Liver (tissue), 9 donors: ENCODE data around the gene GMEB2. TPM values are rescaled to one million over a fixed set of nuclear protein-coding genes. Genes with fewer than 3 reads are reported as not detected.
A peak's percentile ranks its signal among the peaks of the same experiment; 100 is the strongest.

Source experiments
- DNase-seq: peaks from one replicate; pipeline ENCODE4 v3.0.0-alpha.2; 2017; ENCODE audit warnings: low spot score
- H3K27ac ChIP-seq, 2 donors: one replicate each; pipeline ENCODE4 v1.7.0; 2013; ENCODE audit warnings: inconsistent platforms in 2 of 2, low read length in 2 of 2, control low read depth in 1 of 2, low read depth in 1 of 2, mild to moderate bottlenecking in 1 of 2
- H3K27me3 ChIP-seq, 4 donors: one replicate each; pipeline versions ENCODE4 v1.6.1 to v1.7.0; 2013; ENCODE audit warnings: low read length in 3 of 4, inconsistent platforms in 1 of 4, mild to moderate bottlenecking in 1 of 4, moderate library complexity in 1 of 4; ENCODE audit not compliant: control insufficient read depth in 4 of 4, insufficient read depth in 4 of 4
- H3K36me3 ChIP-seq, 4 donors: one replicate each; pipeline versions ENCODE4 v1.6.1 to v1.7.0; 2013; ENCODE audit warnings: low read length in 3 of 4, mild to moderate bottlenecking in 3 of 4, low read depth in 1 of 4, moderate library complexity in 1 of 4; ENCODE audit not compliant: control insufficient read depth in 4 of 4, insufficient read depth in 3 of 4
- H3K4me1 ChIP-seq, 4 donors: one replicate each; pipeline versions ENCODE4 v1.6.1 to v1.7.0; 2013; ENCODE audit warnings: low read length in 3 of 4, mild to moderate bottlenecking in 3 of 4, moderate library complexity in 1 of 4; ENCODE audit not compliant: control insufficient read depth in 4 of 4, insufficient read depth in 4 of 4
- H3K4me3 ChIP-seq, 3 donors: one replicate each; pipeline versions ENCODE4 v1.6.1 to v1.7.0; 2013; ENCODE audit warnings: low read length in 3 of 3, control low read depth in 1 of 3, low read depth in 1 of 3, mild to moderate bottlenecking in 1 of 3
- H3K9ac ChIP-seq, 2 donors: one replicate each; pipeline ENCODE4 v1.7.0; 2013; ENCODE audit warnings: low read length in 2 of 2, mild to moderate bottlenecking in 2 of 2, moderate library complexity in 2 of 2, control low read depth in 1 of 2, low read depth in 1 of 2
- H3K9me3 ChIP-seq, 4 donors: one replicate each; pipeline versions ENCODE4 v1.6.1 to v1.7.0; 2013; ENCODE audit warnings: low read length in 3 of 4; ENCODE audit not compliant: control insufficient read depth in 4 of 4
- ATF3 ChIP-seq: IDR thresholded peaks from 2 replicates; pipeline ENCODE4 v1.6.1; 2016; ENCODE audit warnings: antibody characterized with exemption
- CTCF ChIP-seq: fragments of 150-350 bp; IDR thresholded peaks from 2 replicates; pipeline ENCODE4 v1.5.1; 2017; ENCODE audit warnings: improper control_type of control experiment, low read depth, low read length; ENCODE audit not compliant: missing input control
- EGR1 ChIP-seq, 2 donors: IDR thresholded peaks; 2 replicates each; pipeline ENCODE4 v1.6.1; 2016 to 2018; ENCODE audit warnings: antibody characterized with exemption in 2 of 2, low read depth in 2 of 2
- FOXA1 ChIP-seq: IDR thresholded peaks from 2 replicates; pipeline ENCODE4 v1.6.1; 2016; ENCODE audit warnings: antibody characterized with exemption
- FOXA2 ChIP-seq: IDR thresholded peaks from 2 replicates; pipeline ENCODE4 v1.6.1; 2016; ENCODE audit warnings: antibody characterized with exemption
- GABPA ChIP-seq, 2 donors: IDR thresholded peaks in 1 of 2; conservative IDR thresholded peaks in 1 of 2; 2 replicates each; pipeline ENCODE4 v1.6.1; 2016; ENCODE audit warnings: antibody characterized with exemption in 2 of 2, mild to moderate bottlenecking in 1 of 2, moderate library complexity in 1 of 2
- HNF4A ChIP-seq, 2 donors: conservative IDR thresholded peaks; 2 replicates each; pipeline ENCODE4 v1.6.1; 2016; ENCODE audit warnings: antibody characterized with exemption in 2 of 2, mild to moderate bottlenecking in 2 of 2
- HNF4G ChIP-seq: IDR thresholded peaks from 2 replicates; pipeline ENCODE4 v1.6.1; 2016; ENCODE audit warnings: antibody characterized with exemption
- JUND ChIP-seq, 2 donors: IDR thresholded peaks; 2 replicates each; pipeline ENCODE4 v1.6.1; 2016; ENCODE audit warnings: antibody characterized with exemption in 2 of 2
- NR2F2 ChIP-seq: IDR thresholded peaks from 2 replicates; pipeline ENCODE4 v1.6.1; 2016; ENCODE audit warnings: antibody characterized with exemption
- RAD21 ChIP-seq, 2 donors: IDR thresholded peaks; 2 replicates each; pipeline ENCODE4 v1.6.1; 2016; ENCODE audit warnings: antibody characterized with exemption in 2 of 2, mild to moderate bottlenecking in 2 of 2
- RXRA ChIP-seq, 2 donors: IDR thresholded peaks; 2 replicates each; pipeline ENCODE4 v1.6.1; 2017 to 2018; ENCODE audit warnings: antibody characterized with exemption in 2 of 2, mild to moderate bottlenecking in 1 of 2
- SP1 ChIP-seq: IDR thresholded peaks from 2 replicates; pipeline ENCODE4 v1.6.1; 2018; ENCODE audit warnings: antibody characterized with exemption, mild to moderate bottlenecking
- YY1 ChIP-seq: IDR thresholded peaks from 2 replicates; pipeline ENCODE4 v1.6.1; 2016; ENCODE audit warnings: antibody characterized with exemption, mild to moderate bottlenecking
- ZBTB33 ChIP-seq: IDR thresholded peaks from 2 replicates; pipeline ENCODE4 v1.6.1; 2016; ENCODE audit warnings: antibody characterized with exemption
- WGBS: extraction: QIAGEN DNeasy Blood & Tissue Kit; methylation state at CpG from one replicate; pipeline ENCODE4 v1.1.7; 2013; 5-methylcytosine and 5-hydroxymethylcytosine counted together
- polyA plus RNA-seq, 2 donors: library from polyadenylated mRNA; stranded (reverse) in 1 of 2; unstranded in 1 of 2; fragments of 200-250 nt in 1 of 2; fragments of >200 nt in 1 of 2; fragmentation: Nextera tagmentation in 1 of 2; extraction: Ambion mirVana in 1 of 2; gene quantifications; one replicate each; pipeline versions ENCODE4 v1.2.1 to v1.2.3, GENCODE V29; 2013 to 2015
- total RNA-seq, 2 donors: library from RNA; depleted of rRNA; stranded (reverse); fragments of >200 nt; gene quantifications; one replicate each; pipeline ENCODE4 v1.2.3, GENCODE V29; 2014
- TF ChIP-seq, protein P1 (sequence below): IDR thresholded peaks from 2 replicates; pipeline ENCODE4 v1.6.1; 2016; ENCODE audit warnings: antibody characterized with exemption
- TF ChIP-seq, protein P2 (sequence below): IDR thresholded peaks from 2 replicates; pipeline ENCODE4 v1.6.1; 2016; ENCODE audit warnings: antibody characterized with exemption, mild to moderate bottlenecking
- donor health status: healthy.
- donor health status: healthy.
- donor health status: healthy.
- donor health status: healthy.
- donor health status: healthy.

The GMEB2 gene
- total and polyA plus RNA-seq, 4 donors = 1.3 to 8.6 (median 5.3) TPM

- TF ChIP-seq ZBTB33 (no peak), RXRA (IDR thresholded peaks at IDR 0.05) (peak; percentile 19 to 57)
Measured at GRCh38 chr20:63577317-63577894, 49.5 kb downstream of the GMEB2 start (continued).

GRCh38 chr20:63576311-63576710 lies 50.6 kb downstream of the GMEB2 start:
- no peak for TF ChIP-seq YY1
- no peak for TF ChIP-seq ZBTB33
- no peak for TF ChIP-seq SP1
- TF ChIP-seq ATF3 = no peak
- TF ChIP-seq, protein P1, sequence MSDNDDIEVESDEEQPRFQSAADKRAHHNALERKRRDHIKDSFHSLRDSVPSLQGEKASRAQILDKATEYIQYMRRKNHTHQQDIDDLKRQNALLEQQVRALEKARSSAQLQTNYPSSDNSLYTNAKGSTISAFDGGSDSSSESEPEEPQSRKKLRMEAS = no peak
- TF ChIP-seq JUND (IDR thresholded peaks at IDR 0.05) = no peak
- TF ChIP-seq, protein P2, sequence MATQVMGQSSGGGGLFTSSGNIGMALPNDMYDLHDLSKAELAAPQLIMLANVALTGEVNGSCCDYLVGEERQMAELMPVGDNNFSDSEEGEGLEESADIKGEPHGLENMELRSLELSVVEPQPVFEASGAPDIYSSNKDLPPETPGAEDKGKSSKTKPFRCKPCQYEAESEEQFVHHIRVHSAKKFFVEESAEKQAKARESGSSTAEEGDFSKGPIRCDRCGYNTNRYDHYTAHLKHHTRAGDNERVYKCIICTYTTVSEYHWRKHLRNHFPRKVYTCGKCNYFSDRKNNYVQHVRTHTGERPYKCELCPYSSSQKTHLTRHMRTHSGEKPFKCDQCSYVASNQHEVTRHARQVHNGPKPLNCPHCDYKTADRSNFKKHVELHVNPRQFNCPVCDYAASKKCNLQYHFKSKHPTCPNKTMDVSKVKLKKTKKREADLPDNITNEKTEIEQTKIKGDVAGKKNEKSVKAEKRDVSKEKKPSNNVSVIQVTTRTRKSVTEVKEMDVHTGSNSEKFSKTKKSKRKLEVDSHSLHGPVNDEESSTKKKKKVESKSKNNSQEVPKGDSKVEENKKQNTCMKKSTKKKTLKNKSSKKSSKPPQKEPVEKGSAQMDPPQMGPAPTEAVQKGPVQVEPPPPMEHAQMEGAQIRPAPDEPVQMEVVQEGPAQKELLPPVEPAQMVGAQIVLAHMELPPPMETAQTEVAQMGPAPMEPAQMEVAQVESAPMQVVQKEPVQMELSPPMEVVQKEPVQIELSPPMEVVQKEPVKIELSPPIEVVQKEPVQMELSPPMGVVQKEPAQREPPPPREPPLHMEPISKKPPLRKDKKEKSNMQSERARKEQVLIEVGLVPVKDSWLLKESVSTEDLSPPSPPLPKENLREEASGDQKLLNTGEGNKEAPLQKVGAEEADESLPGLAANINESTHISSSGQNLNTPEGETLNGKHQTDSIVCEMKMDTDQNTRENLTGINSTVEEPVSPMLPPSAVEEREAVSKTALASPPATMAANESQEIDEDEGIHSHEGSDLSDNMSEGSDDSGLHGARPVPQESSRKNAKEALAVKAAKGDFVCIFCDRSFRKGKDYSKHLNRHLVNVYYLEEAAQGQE = no peak
- no peak for TF ChIP-seq FOXA1
- no peak for TF ChIP-seq HNF4A (conservative IDR thresholded peaks at IDR 0.05)
- TF ChIP-seq RXRA (IDR thresholded peaks at IDR 0.05) = no peak
- TF ChIP-seq RAD21 (IDR thresholded peaks at IDR 0.05) = no peak
- TF ChIP-seq CTCF = no peak
- no peak for TF ChIP-seq EGR1 (IDR thresholded peaks at IDR 0.05; ENCODE audit: low read depth in 2 of 2)
- TF ChIP-seq NR2F2 = no peak
- TF ChIP-seq GABPA (IDR thresholded peaks at IDR 0.05 in 1 of 2, conservative IDR thresholded peaks at IDR 0.05 in 1 of 2) = no peak
- no peak for TF ChIP-seq FOXA2
- TF ChIP-seq HNF4G = no peak
- no peaks in the 10 kb centered on the region for H3K9me3 ChIP-seq
- no peak for DNase-seq
- no peaks in the 10 kb centered on the region for H3K36me3 ChIP-seq
- peaks cover 0 to 2% (median 0%) of the 10 kb centered on the region in 4 donors for H3K27me3 ChIP-seq
- no peak overlapping the region for H3K27ac ChIP-seq
- 93% methylated on average over 7 of the region's 7 CpGs for WGBS
- peaks cover 6 to 22% (median 16%) of the 10 kb centered on the region in 4 donors for H3K4me1 ChIP-seq
- no peak overlapping the region for H3K9ac ChIP-seq
- no peak overlapping the region for H3K4me3 ChIP-seq
